B cell (primary cell): Measurements from ENCODE around the gene BTNL9. TPM values are rescaled to one million over a fixed set of nuclear protein-coding genes. Genes with fewer than 3 reads are reported as not detected.

ENCODE experiments used
- ATAC-seq: fragments of 200-7000 bp; cut with Tn5 transposase; one replicate; pipeline ENCODE4 v1.10.0; 2021; ENCODE audit warnings: low read depth, mild to moderate bottlenecking, moderate number of reproducible peaks, moderate library complexity
- CTCF ChIA-PET: fragments of 350-600 bp; sonication (Branson Sonifier 250); formaldehyde crosslinking; loops from one replicate; lab custom pipeline; 2021; ENCODE audit warnings: antibody characterized with exemption, inconsistent platforms; lab: Charles Lee
- POLR2A ChIA-PET: fragments of 350-600 bp; sonication (Branson Sonifier 250); formaldehyde crosslinking; loops from one replicate; lab custom pipeline; 2021; ENCODE audit warnings: antibody characterized with exemption; lab: Charles Lee
- DNase-seq: peaks from one replicate; pipeline ENCODE4 v3.0.0; 2013
- H2AFZ ChIP-seq: 2 replicates; pipeline ENCODE4 v1.6.1; 2012; ENCODE audit warnings: mild to moderate bottlenecking, low read depth, low read length; ENCODE audit not compliant: insufficient read depth, poor library complexity, severe bottlenecking
- H3K27ac ChIP-seq, 2 donors: 1 replicate in 1 of 2; 2 replicates in 1 of 2; pipeline ENCODE4 v1.5.1; 2012 to 2013; ENCODE audit warnings: low read length in 2 of 2, mild to moderate bottlenecking in 2 of 2, moderate library complexity in 1 of 2
- H3K27me3 ChIP-seq, 4 experiments: fragments of 200-600 bp in 1 of 4; sonication (generic) in 1 of 4; replicated peaks in 1 of 4; 1 replicate in 2 of 4; 2 replicates in 2 of 4; pipeline versions ENCODE4 v1.6.1 to v1.7.0; 2013 to 2016; ENCODE audit warnings: low read length in 3 of 4, mild to moderate bottlenecking in 2 of 4, mixed read lengths in 1 of 4, moderate library complexity in 1 of 4; ENCODE audit not compliant: insufficient read depth in 4 of 4, control insufficient read depth in 3 of 4; ENCODE audit errors: control extremely low read depth in 1 of 4
- H3K36me3 ChIP-seq, 2 experiments: replicated peaks in 1 of 2; 1 replicate in 1 of 2; 2 replicates in 1 of 2; pipeline versions ENCODE4 v1.6.1 to v1.7.1; 2013; ENCODE audit warnings: low read length in 1 of 2; ENCODE audit not compliant: insufficient read depth in 2 of 2, control insufficient read depth in 1 of 2; ENCODE audit errors: control extremely low read depth in 1 of 2, extremely low read depth in 1 of 2
- H3K4me1 ChIP-seq, 2 donors: fragments of 200-600 bp in 1 of 2; sonication (generic) in 1 of 2; 1 replicate in 1 of 2; 2 replicates in 1 of 2; pipeline versions ENCODE4 v1.5.1 to v1.6.1; 2013 to 2017; ENCODE audit warnings: low read length in 2 of 2; ENCODE audit not compliant: control insufficient read depth in 2 of 2, insufficient read depth in 2 of 2
- H3K4me2 ChIP-seq: replicated peaks from 2 replicates; pipeline ENCODE3; 2012; ENCODE audit warnings: mild to moderate bottlenecking, low read depth, low read length; ENCODE audit not compliant: poor library complexity, severe bottlenecking
- H3K4me3 ChIP-seq, 5 experiments: fragments of 200-600 bp in 1 of 5; sonication (generic) in 1 of 5; 1 replicate in 3 of 5; 2 replicates in 2 of 5; pipeline versions ENCODE4 v1.5.1 to v1.7.0; 2011 to 2016; ENCODE audit warnings: low read length in 4 of 5, mild to moderate bottlenecking in 4 of 5, low read depth in 2 of 5, control low read depth in 1 of 5, moderate library complexity in 1 of 5; ENCODE audit not compliant: insufficient read depth in 1 of 5; ENCODE audit errors: control extremely low read depth in 1 of 5, extremely low read depth in 1 of 5
- H3K79me2 ChIP-seq: fragments of 200-600 bp; sonication (generic); one replicate; pipeline ENCODE4 v1.6.0; 2016; ENCODE audit warnings: low read length; ENCODE audit not compliant: control insufficient read depth, insufficient read depth
- H3K9ac ChIP-seq: fragments of 200-600 bp; sonication (generic); 2 replicates; pipeline ENCODE4 v1.6.1; 2017; ENCODE audit warnings: mild to moderate bottlenecking, low read length, moderate library complexity
- H3K9me3 ChIP-seq, 3 donors: one replicate each; pipeline versions ENCODE4 v1.6.1 to v1.7.1; 2013; ENCODE audit warnings: low read length in 2 of 3; ENCODE audit not compliant: control insufficient read depth in 2 of 3, insufficient read depth in 1 of 3; ENCODE audit errors: control extremely low read depth in 1 of 3
- H4K20me1 ChIP-seq: 2 replicates; pipeline ENCODE4 v1.6.0; 2012; ENCODE audit warnings: mild to moderate bottlenecking, low read length; ENCODE audit not compliant: insufficient read depth, control insufficient read depth, poor library complexity, severe bottlenecking
- H3K27ac Mint-ChIP-seq: one replicate; pipeline ENCODE4 v1.8.0; 2021; ENCODE audit warnings: mixed read lengths
- H3K27me3 Mint-ChIP-seq: one replicate; pipeline ENCODE4 v1.8.0; 2021; ENCODE audit warnings: mixed read lengths
- H3K4me1 Mint-ChIP-seq: one replicate; pipeline ENCODE4 v1.8.0; 2021; ENCODE audit warnings: mixed read lengths
- H3K4me3 Mint-ChIP-seq: one replicate; pipeline ENCODE4 v1.8.0; 2021; ENCODE audit warnings: mixed read lengths
- H3K9me3 Mint-ChIP-seq: one replicate; pipeline ENCODE4 v1.8.0; 2022; ENCODE audit warnings: mixed read lengths; ENCODE audit not compliant: insufficient read depth
- CTCF ChIP-seq: fragments of 200-600 bp; IDR thresholded peaks from one replicate; pipeline ENCODE4 v1.8.0; 2022; ENCODE audit warnings: antibody characterized with exemption, mild to moderate bottlenecking
- EZH2 ChIP-seq: IDR thresholded peaks from 2 replicates; pipeline ENCODE4 v1.6.1; 2012; ENCODE audit warnings: borderline replicate concordance, low read depth, mild to moderate bottlenecking, moderate library complexity, low read length; ENCODE audit not compliant: insufficient read depth, poor library complexity, severe bottlenecking
- WGBS: methylation state at CpG from one replicate; pipeline ENCODE4 v1.1.5; 2013; ENCODE audit warnings: missing lambda C conversion rate; ENCODE audit not compliant: insufficient coverage; 5-methylcytosine and 5-hydroxymethylcytosine counted together
- intact Hi-C: fragments of 100-400 bp; cut with micrococcal nuclease; formaldehyde crosslinking; loops from one replicate; pipeline ENCODE4 v1.10.0; 2022
- polyA plus RNA-seq: library from polyadenylated mRNA; depleted of rRNA; stranded (reverse); fragments of >200 nt; gene quantifications from 2 replicates; pipeline ENCODE4 v1.2.3, GENCODE V29; 2012
- total RNA-seq, 2 donors: library from RNA; stranded (reverse); fragments of 120-200 nt in 1 of 2; gene quantifications; 1 replicate in 1 of 2; 2 replicates in 1 of 2; pipeline versions ENCODE4 v1.2.3 to v1.2.4, GENCODE V29; 2013 to 2022

Gene BTNL9
- total and polyA plus RNA-seq, 2 donors (not counting 1 experiment from before 2014, with no cell fraction given), result 40.7 to 173 TPM

- Mint-ChIP-seq H3K4me1 (peaks cover 6% of the 10 kb centered on the region), H3K4me3 (no peak overlapping the region), H3K9me3 (no peaks in the 10 kb centered on the region), H3K27me3 (peaks cover 50% of the 10 kb centered on the region), H3K27ac (no peak overlapping the region)
- Histone ChIP-seq H2AFZ (no peak overlapping the region), H3K36me3 (no peaks in the 10 kb centered on the region), H3K27me3 (peaks cover 0 to 50% (median 31%) of the 10 kb centered on the region in 4 experiments), H3K4me1 (peaks cover 0 to 3% of the 10 kb centered on the region in 2 donors), H3K79me2 (no peaks in the 10 kb centered on the region), H4K20me1 (no peaks in the 10 kb centered on the region), H3K9me3 (peaks cover 0 to 15% (median 0%) of the 10 kb centered on the region in 3 donors), H3K27ac (no peak overlapping the region), H3K4me2 (no peak overlapping the region), H3K9ac (no peak overlapping the region), H3K4me3 (no peak overlapping the region)
- CTCF ChIA-PET, result no interaction called here
- POLR2A ChIA-PET, result interaction anchor here (0.7 kb wide), 1 partner anchor 130 kb away, joined by 10 read pairs; no protein-coding TSS in a partner anchor
- WGBS, result 96% methylated on average over 5 of the region's 6 CpGs
- no peak for DNase-seq
- intact Hi-C loops, result no loop called here
- TF ChIP-seq CTCF, result no peak
- no peak for TF ChIP-seq EZH2
- no peak for ATAC-seq
Measured at GRCh38 chr5:181062631-181063030, 22.6 kb downstream of the BTNL9 start.

- no peak overlapping the region for H3K27ac ChIP-seq
- H3K9me3 ChIP-seq, result peaks cover 0 to 15% (median 0%) of the 10 kb centered on the region in 3 donors
- H4K20me1 ChIP-seq, result no peaks in the 10 kb centered on the region
- Mint-ChIP-seq H3K27ac (no peak overlapping the region), H3K27me3 (peaks cover 51% of the 10 kb centered on the region), H3K4me1 (peaks cover 8% of the 10 kb centered on the region), H3K9me3 (no peaks in the 10 kb centered on the region), H3K4me3 (no peak overlapping the region)
- WGBS, result 93% methylated on average over 8 of the region's 8 CpGs
- H3K4me1 ChIP-seq, result peaks cover 0 to 3% of the 10 kb centered on the region in 2 donors
- DNase-seq, result no peak
- no peak overlapping the region for H3K9ac ChIP-seq
- ChIA-PET POLR2A (interaction anchor here (0.7 kb wide), 1 partner anchor 129 kb away, joined by 10 read pairs; no protein-coding TSS in a partner anchor), CTCF (no interaction called here)
- no peak overlapping the region for H2AFZ ChIP-seq
- no peak overlapping the region for H3K4me3 ChIP-seq
- H3K36me3 ChIP-seq, result no peaks in the 10 kb centered on the region
- H3K4me2 ChIP-seq, result no peak overlapping the region
- no peak for TF ChIP-seq CTCF
- no peak for TF ChIP-seq EZH2
- intact Hi-C loops, result no loop called here
- H3K27me3 ChIP-seq, result peaks cover 0 to 44% (median 27%) of the 10 kb centered on the region in 4 experiments
- no peaks in the 10 kb centered on the region for H3K79me2 ChIP-seq
- ATAC-seq, result no peak
Measured at GRCh38 chr5:181063514-181063913, 23.4 kb downstream of the BTNL9 start.
